ENCODE data around the gene SYT17. TPM values are rescaled to one million over a fixed set of nuclear protein-coding genes. Genes with fewer than 3 reads are reported as not detected.

Gene SYT17
- total and polyA plus RNA-seq, 8 donors, result 2.0 to 11.4 (median 2.7) TPM

- FAIRE-seq (no peak), DNase-seq (no peak), ATAC-seq (no peak)
- Histone ChIP-seq H3K27me3 (no peaks in the 10 kb centered on the region), H3K36me3 (no peaks in the 10 kb centered on the region), H3K9me3 (no peaks in the 10 kb centered on the region), H3K4me3 (no peak overlapping the region), H3K4me1 (no peaks in the 10 kb centered on the region), H3K27ac (no peak overlapping the region)
- TF ChIP-seq CTCF (IDR thresholded peaks at IDR 0.05), result no peak
- 77 to 86% methylated on average over 2 of the region's 2 CpGs for WGBS, 2 donors
- intact Hi-C loops (cut with DNase I), result no loop called here
Measured at GRCh38 chr16:19305443-19305842, 137.4 kb downstream of the SYT17 start.

DNA sequence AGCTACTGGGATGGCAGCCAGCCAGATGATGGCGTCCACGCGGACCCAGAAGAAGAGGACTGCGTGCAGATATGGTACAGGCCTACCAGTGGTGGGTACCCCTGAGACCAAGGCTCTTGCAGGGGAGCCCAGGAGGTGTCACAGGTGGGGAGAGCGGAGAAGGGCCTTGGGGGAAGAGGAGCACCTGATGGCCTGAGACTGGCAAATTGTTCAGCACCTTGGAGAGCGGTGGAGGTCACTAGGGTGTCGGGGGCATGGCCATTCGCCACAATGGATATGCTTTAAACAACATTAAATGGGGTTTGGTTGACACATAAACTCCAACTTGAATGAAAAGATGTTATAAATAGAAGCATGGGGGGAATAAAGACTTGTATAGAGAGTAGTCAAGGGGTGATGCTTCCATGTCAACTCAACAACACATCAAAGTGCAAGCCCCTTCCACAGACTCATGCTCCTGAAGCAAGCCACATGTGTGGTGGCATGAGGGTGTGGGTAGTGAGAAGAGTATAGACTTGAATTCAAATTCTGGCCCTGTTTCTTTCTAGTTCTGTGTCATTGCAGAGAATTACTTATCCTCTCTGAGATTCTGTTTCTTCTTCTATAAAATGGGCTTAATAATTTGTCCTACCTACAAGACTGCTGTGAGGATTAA, 139.7 kb downstream of the SYT17 start:
- DNase-seq (no peak), FAIRE-seq (no peak), ATAC-seq (no peak)
- intact Hi-C loops (cut with DNase I), result no loop called here
- Histone ChIP-seq H3K4me1 (no peaks in the 10 kb centered on the region), H3K27ac (no peak overlapping the region), H3K27me3 (no peaks in the 10 kb centered on the region), H3K9me3 (no peaks in the 10 kb centered on the region), H3K4me3 (no peak overlapping the region), H3K36me3 (no peaks in the 10 kb centered on the region)
- no peak for TF ChIP-seq CTCF (IDR thresholded peaks at IDR 0.05)
- 54 to 63% methylated on average over 8 of the region's 8 CpGs for WGBS, 2 donors

GRCh38 chr16:19308392-19308791, 140.4 kb downstream of the SYT17 start:
- 47 to 60% methylated on average over 1 of the region's 1 CpG for WGBS, 2 donors

DNA sequence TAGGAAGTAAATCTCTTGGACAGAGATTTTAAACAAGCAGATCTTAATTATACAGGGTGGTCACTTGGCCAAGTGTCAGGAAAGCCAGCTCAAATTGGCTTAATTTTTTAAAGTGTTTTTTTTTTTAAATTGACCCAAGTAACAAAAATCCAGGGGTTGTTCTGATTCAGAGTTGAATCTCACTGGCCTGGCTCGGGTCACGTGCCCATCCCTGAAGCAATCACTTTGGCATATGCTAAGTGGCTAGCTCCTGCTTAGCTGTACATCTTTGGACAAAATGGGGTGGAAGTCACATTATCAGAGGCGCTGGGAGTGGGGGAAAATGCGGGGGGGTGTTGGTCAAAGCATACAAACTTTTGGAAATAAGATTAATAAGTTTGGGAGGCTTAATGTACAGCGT, 141.1 kb downstream of the SYT17 start:
- ATAC-seq (no peak), DNase-seq (no peak), FAIRE-seq (no peak)
- H3K4me3 ChIP-seq, result no peak overlapping the region
- no peak for TF ChIP-seq CTCF (IDR thresholded peaks at IDR 0.05)
- intact Hi-C loops (cut with DNase I), result no loop called here
- no peaks in the 10 kb centered on the region for H3K9me3 ChIP-seq
- H3K36me3 ChIP-seq, result no peaks in the 10 kb centered on the region
- no peaks in the 10 kb centered on the region for H3K27me3 ChIP-seq
- no peaks in the 10 kb centered on the region for H3K4me1 ChIP-seq
- H3K27ac ChIP-seq, result no peak overlapping the region
- WGBS, 2 donors, result 61 to 72% methylated on average over 5 of the region's 5 CpGs

More at GRCh38 chr16:19308392-19308791, 140.4 kb downstream of the SYT17 start:
- intact Hi-C loops (cut with DNase I), result no loop called here
- DNase-seq (no peak), ATAC-seq (no peak), FAIRE-seq (no peak)
- Histone ChIP-seq H3K27me3 (no peaks in the 10 kb centered on the region), H3K36me3 (no peaks in the 10 kb centered on the region), H3K27ac (no peak overlapping the region), H3K9me3 (no peaks in the 10 kb centered on the region), H3K4me1 (no peaks in the 10 kb centered on the region), H3K4me3 (no peak overlapping the region)
- TF ChIP-seq CTCF (IDR thresholded peaks at IDR 0.05), result no peak

DNA sequence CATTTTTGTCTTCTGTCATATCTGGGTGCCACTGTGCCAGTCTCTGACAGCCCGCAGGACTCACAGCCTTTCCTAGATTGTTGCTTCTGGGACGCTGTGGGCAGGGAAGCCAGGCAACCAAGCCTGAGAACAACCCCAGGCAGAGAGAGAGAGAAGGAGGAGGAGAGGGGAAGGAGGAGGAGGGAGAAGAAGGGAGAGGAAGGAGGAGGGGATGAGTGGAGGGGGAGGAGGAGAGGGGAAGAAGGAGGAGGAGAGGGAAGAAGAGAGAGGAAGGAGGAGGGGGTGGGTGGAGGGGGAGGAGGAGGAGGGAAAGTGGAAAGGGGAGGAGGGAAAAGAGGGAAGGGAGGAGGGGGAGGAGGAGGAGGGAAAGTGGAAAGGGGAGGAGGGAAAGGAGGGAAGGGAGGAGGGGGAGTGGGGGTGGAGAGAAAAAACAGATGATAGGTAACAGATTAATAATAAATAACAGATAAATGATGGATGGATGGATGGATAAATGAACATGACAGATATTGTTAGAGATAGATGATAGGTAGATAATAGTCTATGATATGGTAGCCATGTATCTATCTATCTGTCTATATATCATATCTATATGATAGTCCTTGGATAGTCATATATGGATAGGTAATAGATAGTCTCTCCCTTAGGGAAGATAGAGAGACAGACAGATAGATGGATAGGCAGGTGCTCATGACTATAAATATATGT, 146.8 kb downstream of the SYT17 start:
- ATAC-seq (no peak), FAIRE-seq (no peak), DNase-seq (no peak)
- WGBS, 2 donors, result 66 to 87% methylated on average over 2 of the region's 2 CpGs
- Histone ChIP-seq H3K36me3 (no peaks in the 10 kb centered on the region), H3K9me3 (no peaks in the 10 kb centered on the region), H3K4me1 (no peaks in the 10 kb centered on the region), H3K4me3 (no peak overlapping the region), H3K27me3 (no peaks in the 10 kb centered on the region), H3K27ac (no peak overlapping the region)
- no peak for TF ChIP-seq CTCF (IDR thresholded peaks at IDR 0.05)
- intact Hi-C loops (cut with DNase I), result no loop called here

Measured in pancreas (tissue), 10 donors.